ENCODE results near the gene GCM1. TPM values are rescaled to one million over a fixed set of nuclear protein-coding genes. Genes with fewer than 3 reads are reported as not detected.

Gene GCM1
- total RNA-seq, 2 donors from 2014 or later: not detected

DNA sequence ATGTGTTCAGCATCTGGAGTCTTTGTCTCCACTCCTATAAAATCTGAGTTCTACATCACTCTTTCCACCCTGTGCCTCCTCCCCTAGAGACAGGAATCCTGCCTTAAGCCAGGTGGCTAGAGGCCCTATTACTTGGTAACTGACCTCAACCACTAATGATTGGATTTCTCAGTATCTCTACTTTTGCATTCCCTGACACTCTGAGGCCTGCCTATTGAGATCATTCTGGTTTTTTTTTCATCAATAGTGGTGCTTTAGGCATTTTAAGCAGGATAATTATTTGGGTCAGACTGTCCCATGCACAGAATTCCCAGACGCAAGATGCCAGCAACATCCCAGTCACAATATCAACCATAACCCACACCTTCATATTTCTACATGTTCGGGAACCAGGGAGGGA, 3.9 kb upstream of the GCM1 start:
- Histone ChIP-seq H3K36me3 (no peaks in the 10 kb centered on the region), H3K9me3 (no peaks in the 10 kb centered on the region), H3K9ac (ENCODE audit: low read depth in 2 of 2, low read length in 2 of 2) (no peak overlapping the region), H3K4me3 (no peak overlapping the region), H3K27me3 (no peaks in the 10 kb centered on the region), H3K4me1 (no peaks in the 10 kb centered on the region), H3K27ac (no peak overlapping the region)
- intact Hi-C loops (cut with DNase I): no loop called here
- TF ChIP-seq, protein P1, sequence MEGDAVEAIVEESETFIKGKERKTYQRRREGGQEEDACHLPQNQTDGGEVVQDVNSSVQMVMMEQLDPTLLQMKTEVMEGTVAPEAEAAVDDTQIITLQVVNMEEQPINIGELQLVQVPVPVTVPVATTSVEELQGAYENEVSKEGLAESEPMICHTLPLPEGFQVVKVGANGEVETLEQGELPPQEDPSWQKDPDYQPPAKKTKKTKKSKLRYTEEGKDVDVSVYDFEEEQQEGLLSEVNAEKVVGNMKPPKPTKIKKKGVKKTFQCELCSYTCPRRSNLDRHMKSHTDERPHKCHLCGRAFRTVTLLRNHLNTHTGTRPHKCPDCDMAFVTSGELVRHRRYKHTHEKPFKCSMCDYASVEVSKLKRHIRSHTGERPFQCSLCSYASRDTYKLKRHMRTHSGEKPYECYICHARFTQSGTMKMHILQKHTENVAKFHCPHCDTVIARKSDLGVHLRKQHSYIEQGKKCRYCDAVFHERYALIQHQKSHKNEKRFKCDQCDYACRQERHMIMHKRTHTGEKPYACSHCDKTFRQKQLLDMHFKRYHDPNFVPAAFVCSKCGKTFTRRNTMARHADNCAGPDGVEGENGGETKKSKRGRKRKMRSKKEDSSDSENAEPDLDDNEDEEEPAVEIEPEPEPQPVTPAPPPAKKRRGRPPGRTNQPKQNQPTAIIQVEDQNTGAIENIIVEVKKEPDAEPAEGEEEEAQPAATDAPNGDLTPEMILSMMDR (IDR thresholded peaks at IDR 0.05): no peak
- DNase-seq: no peak

DNA sequence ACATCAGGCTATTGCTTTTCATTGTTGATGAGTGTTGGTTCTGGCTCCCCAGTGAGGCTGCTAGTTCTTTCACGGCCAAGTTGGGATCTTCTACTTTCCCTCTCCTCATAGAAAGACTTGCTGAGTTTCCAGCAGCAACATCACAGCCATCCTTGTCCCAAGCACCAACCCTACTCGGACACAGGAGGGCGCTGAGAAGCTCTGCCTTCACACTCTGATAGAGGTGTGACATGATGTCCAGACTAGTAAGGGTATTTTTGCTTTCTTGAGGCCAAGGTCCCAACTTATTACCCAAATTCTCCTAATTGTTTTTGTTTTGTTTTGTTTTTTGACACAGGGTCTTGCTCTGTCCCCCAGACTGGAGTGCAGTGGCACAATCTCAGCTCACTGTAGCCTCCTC, 3.0 kb upstream of the GCM1 start:
- no peak for DNase-seq
- Histone ChIP-seq H3K4me3 (no peak overlapping the region), H3K4me1 (no peaks in the 10 kb centered on the region), H3K27me3 (no peaks in the 10 kb centered on the region), H3K36me3 (no peaks in the 10 kb centered on the region), H3K27ac (no peak overlapping the region), H3K9me3 (no peaks in the 10 kb centered on the region), H3K9ac (ENCODE audit: low read depth in 2 of 2, low read length in 2 of 2) (no peak overlapping the region)
- TF ChIP-seq, protein P1 (IDR thresholded peaks at IDR 0.05): no peak
- intact Hi-C loops (cut with DNase I): no loop called here

DNA sequence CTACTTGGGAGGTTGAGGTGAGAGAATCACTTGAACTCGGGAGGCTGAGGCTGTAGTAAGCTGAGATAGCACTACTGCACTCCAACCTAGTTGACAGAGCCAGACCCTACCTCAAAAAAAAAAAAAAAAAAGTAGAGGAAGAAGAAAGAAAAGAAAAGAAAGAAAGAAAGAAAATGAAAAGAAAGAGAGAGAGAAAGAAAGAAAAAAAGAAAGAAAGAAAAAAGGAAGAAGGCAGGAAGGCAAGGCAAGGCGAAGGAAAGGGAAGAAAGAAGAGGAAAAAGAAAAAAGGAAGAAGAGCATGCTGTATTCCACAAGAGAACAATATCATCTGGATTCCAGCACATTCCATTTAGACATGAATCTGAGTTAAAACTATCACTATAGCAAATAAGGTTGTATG, 3.8 kb downstream of the GCM1 start:
- Histone ChIP-seq H3K36me3 (no peaks in the 10 kb centered on the region), H3K4me1 (no peaks in the 10 kb centered on the region), H3K4me3 (no peak overlapping the region), H3K27ac (no peak overlapping the region), H3K9ac (ENCODE audit: low read depth in 2 of 2, low read length in 2 of 2) (no peak overlapping the region), H3K9me3 (no peaks in the 10 kb centered on the region), H3K27me3 (no peaks in the 10 kb centered on the region)
- TF ChIP-seq, protein P1 (IDR thresholded peaks at IDR 0.05): no peak
- intact Hi-C loops (cut with DNase I): no loop called here
- DNase-seq: no peak

DNA sequence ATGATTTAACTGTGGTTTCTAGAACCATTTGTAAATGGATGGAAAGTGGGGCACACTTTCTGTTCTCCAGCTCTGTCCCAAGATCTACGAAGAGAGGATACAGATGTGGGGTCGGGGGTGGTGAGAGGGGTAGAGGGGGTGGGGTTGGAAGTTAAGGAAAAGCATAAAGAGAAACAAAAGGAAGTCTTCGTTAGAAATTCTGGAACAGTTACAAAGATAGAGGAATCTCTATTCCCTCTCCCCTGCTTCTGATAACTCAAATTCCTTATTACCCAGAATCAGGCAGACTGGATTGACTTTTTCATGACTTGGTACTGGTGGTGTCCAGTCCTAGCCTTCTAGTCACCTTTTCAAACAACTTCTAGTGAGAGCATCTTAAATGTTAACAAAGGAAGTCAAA, 4.9 kb downstream of the GCM1 start:
- DNase-seq: no peak
- TF ChIP-seq, protein P1 (IDR thresholded peaks at IDR 0.05): no peak
- Histone ChIP-seq H3K4me3 (no peak overlapping the region), H3K9ac (ENCODE audit: low read depth in 2 of 2, low read length in 2 of 2) (no peak overlapping the region), H3K9me3 (no peaks in the 10 kb centered on the region), H3K27ac (no peak overlapping the region), H3K27me3 (no peaks in the 10 kb centered on the region), H3K4me1 (no peaks in the 10 kb centered on the region), H3K36me3 (no peaks in the 10 kb centered on the region)
- intact Hi-C loops (cut with DNase I): no loop called here

DNA sequence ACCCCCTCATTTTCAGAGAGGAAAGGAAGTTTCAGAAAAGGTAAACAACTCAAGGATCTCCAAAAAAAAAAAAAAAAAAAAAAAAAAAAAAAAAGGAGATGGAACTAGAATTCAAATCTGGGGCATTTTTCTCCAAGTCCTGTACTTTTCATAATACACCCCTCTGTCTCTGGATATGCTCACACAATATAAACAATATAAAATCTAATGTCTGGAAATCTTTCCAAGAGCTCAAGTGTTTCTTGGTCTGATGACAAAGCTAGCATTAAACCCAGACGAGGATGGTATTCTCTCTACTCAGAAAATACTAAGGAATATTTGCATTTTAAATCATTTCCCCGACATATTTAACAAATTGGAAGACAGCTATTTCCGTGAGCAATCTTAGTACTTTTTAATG, 5.8 kb downstream of the GCM1 start:
- DNase-seq: no peak
- H3K9me3 ChIP-seq: no peaks in the 10 kb centered on the region
- no peaks in the 10 kb centered on the region for H3K27me3 ChIP-seq
- H3K27ac ChIP-seq: no peak overlapping the region
- TF ChIP-seq, protein P1 (IDR thresholded peaks at IDR 0.05): no peak
- H3K4me1 ChIP-seq: no peaks in the 10 kb centered on the region
- H3K4me3 ChIP-seq: no peak overlapping the region
- H3K9ac ChIP-seq (ENCODE audit: low read depth in 2 of 2, low read length in 2 of 2): no peak overlapping the region
- intact Hi-C loops (cut with DNase I): no loop called here
- no peaks in the 10 kb centered on the region for H3K36me3 ChIP-seq

All from colonic mucosa (tissue), 4 donors.